H9 (cell line): Measurements from ENCODE around the gene CHML. TPM values are rescaled to one million over a fixed set of nuclear protein-coding genes. Genes with fewer than 3 reads are reported as not detected.

Experiments used
- DNase-seq: peaks from one replicate; pipeline ENCODE4 v3.0.0-alpha.2; 2017
- H2AFZ ChIP-seq: one replicate; pipeline ENCODE4 v1.6.1; 2013; ENCODE audit warnings: mild to moderate bottlenecking, low read length, control low read depth, moderate library complexity
- H2AK5ac ChIP-seq: 2 replicates; pipeline ENCODE4 v1.6.1; 2013; ENCODE audit warnings: low read length, control low read depth, mixed read lengths; ENCODE audit not compliant: insufficient read length
- H2BK120ac ChIP-seq: one replicate; pipeline ENCODE4 v1.6.1; 2013; ENCODE audit warnings: low read depth, mild to moderate bottlenecking, low read length, control low read depth, inconsistent platforms; ENCODE audit not compliant: poor library complexity, severe bottlenecking
- H2BK12ac ChIP-seq: 2 replicates; pipeline ENCODE4 v1.6.1; 2013; ENCODE audit warnings: low read length, control low read depth, mixed read lengths, low read depth; ENCODE audit not compliant: insufficient read length
- H2BK15ac ChIP-seq: 2 replicates; pipeline ENCODE4 v1.6.1; 2013; ENCODE audit warnings: low read depth, low read length, control low read depth
- H2BK20ac ChIP-seq: one replicate; pipeline ENCODE4 v1.6.1; 2013; ENCODE audit warnings: low read depth, mild to moderate bottlenecking, low read length, control low read depth, inconsistent platforms; ENCODE audit not compliant: poor library complexity, severe bottlenecking
- H2BK5ac ChIP-seq: 2 replicates; pipeline ENCODE4 v1.6.1; 2013; ENCODE audit warnings: low read length, control low read depth, mixed read lengths; ENCODE audit not compliant: insufficient read length
- H3K14ac ChIP-seq: 2 replicates; pipeline ENCODE4 v1.6.1; 2013; ENCODE audit warnings: low read length, control low read depth; ENCODE audit not compliant: insufficient read depth
- H3K18ac ChIP-seq: 2 replicates; pipeline ENCODE4 v1.6.1; 2013; ENCODE audit warnings: low read depth, mild to moderate bottlenecking, mixed read lengths, low read length, control low read depth; ENCODE audit not compliant: insufficient read length
- H3K23ac ChIP-seq: 2 replicates; pipeline ENCODE4 v1.6.1; 2013; ENCODE audit warnings: low read length, control low read depth, mixed read lengths, low read depth; ENCODE audit not compliant: insufficient read length
- H3K23me2 ChIP-seq: 2 replicates; pipeline ENCODE4 v1.6.1; 2013; ENCODE audit warnings: low read depth, mild to moderate bottlenecking, mixed read lengths, low read length, control low read depth; ENCODE audit not compliant: insufficient read length, poor library complexity, severe bottlenecking
- H3K27ac ChIP-seq: 2 replicates; pipeline ENCODE4 v1.5.1; 2013; ENCODE audit warnings: low read length, control low read depth, mixed read lengths, low read depth; ENCODE audit not compliant: insufficient read length
- H3K27me3 ChIP-seq: 2 replicates; pipeline ENCODE4 v1.6.1; 2013; ENCODE audit warnings: low read length, control low read depth, inconsistent platforms; ENCODE audit not compliant: insufficient read depth
- H3K4ac ChIP-seq: 2 replicates; pipeline ENCODE4 v1.6.1; 2013; ENCODE audit warnings: low read depth, mild to moderate bottlenecking, control low read depth, inconsistent platforms, low read length, moderate library complexity
- H3K4me1 ChIP-seq: 2 replicates; pipeline ENCODE4 v1.6.1; 2013; ENCODE audit warnings: low read length, control low read depth, inconsistent platforms; ENCODE audit not compliant: insufficient read depth
- H3K4me2 ChIP-seq: 2 replicates; pipeline ENCODE4 v1.6.1; 2013; ENCODE audit warnings: low read length, control low read depth, mixed read lengths; ENCODE audit not compliant: insufficient read length, insufficient read depth
- H3K56ac ChIP-seq: 2 replicates; pipeline ENCODE4 v1.6.1; 2013; ENCODE audit warnings: low read depth, mild to moderate bottlenecking, mixed read lengths, low read length, control low read depth; ENCODE audit not compliant: insufficient read length
- H3K79me1 ChIP-seq: 2 replicates; pipeline ENCODE4 v1.6.1; 2013; ENCODE audit warnings: low read depth, mild to moderate bottlenecking, moderate library complexity, low read length, control low read depth, inconsistent platforms; ENCODE audit not compliant: insufficient read depth, poor library complexity, severe bottlenecking
- H3K79me2 ChIP-seq: 2 replicates; pipeline ENCODE4 v1.6.1; 2013; ENCODE audit warnings: low read length, control low read depth, inconsistent platforms; ENCODE audit not compliant: insufficient read depth
- H3K9ac ChIP-seq: 2 replicates; pipeline ENCODE4 v1.6.1; 2013; ENCODE audit warnings: low read length, control low read depth, mixed read lengths; ENCODE audit not compliant: insufficient read length; ENCODE audit errors: extremely low read depth
- H3K9me3 ChIP-seq: one replicate; pipeline ENCODE4 v1.6.1; 2013; ENCODE audit warnings: low read depth, low read length, inconsistent platforms; ENCODE audit not compliant: control insufficient read depth
- H3T11ph ChIP-seq: one replicate; pipeline ENCODE4 v1.6.1; 2013; ENCODE audit warnings: mild to moderate bottlenecking, low read length, control low read depth, inconsistent platforms
- H4K20me1 ChIP-seq: one replicate; pipeline ENCODE4 v1.6.1; 2013; ENCODE audit not compliant: control insufficient read depth, insufficient read length, insufficient read depth
- H4K5ac ChIP-seq: 2 replicates; pipeline ENCODE4 v1.6.1; 2013; ENCODE audit warnings: low read depth, mild to moderate bottlenecking, mixed read lengths, low read length, control low read depth; ENCODE audit not compliant: insufficient read length
- H4K8ac ChIP-seq: replicated peaks from 2 replicates; pipeline ENCODE4 v1.6.1; 2013; ENCODE audit warnings: low read length, control low read depth, mixed read lengths, low read depth; ENCODE audit not compliant: insufficient read length
- H4K91ac ChIP-seq: 2 replicates; pipeline ENCODE4 v1.6.1; 2013; ENCODE audit warnings: low read depth, mild to moderate bottlenecking, moderate library complexity, mixed read lengths, low read length, control low read depth; ENCODE audit not compliant: insufficient read length
- H3K27ac Mint-ChIP-seq, 3 experiments: 2 replicates in 2 of 3; 3 replicates in 1 of 3; pipeline ENCODE4 v1.8.0; 2020 to 2021; ENCODE audit warnings: mixed read lengths in 3 of 3, mild to moderate bottlenecking in 1 of 3, moderate library complexity in 1 of 3
- H3K27me3 Mint-ChIP-seq: 2 replicates; pipeline ENCODE4 v1.8.0; 2021; ENCODE audit warnings: low read depth, mild to moderate bottlenecking, moderate library complexity, mixed read lengths
- H3K36me3 Mint-ChIP-seq, 3 experiments: 2 replicates in 2 of 3; 3 replicates in 1 of 3; pipeline ENCODE4 v1.8.0; 2020 to 2021; ENCODE audit warnings: low read depth in 3 of 3, mixed read lengths in 3 of 3; ENCODE audit not compliant: insufficient read depth in 1 of 3
- H3K4me1 Mint-ChIP-seq, 2 experiments: 2 replicates each; pipeline ENCODE4 v1.8.0; 2020; ENCODE audit warnings: mixed read lengths in 2 of 2
- H3K4me3 Mint-ChIP-seq, 2 experiments: 2 replicates in 1 of 2; 3 replicates in 1 of 2; pipeline ENCODE4 v1.8.0; 2020 to 2021; ENCODE audit warnings: mild to moderate bottlenecking in 2 of 2, mixed read lengths in 2 of 2, moderate library complexity in 1 of 2
- H3K9me3 Mint-ChIP-seq, 2 experiments: 2 replicates in 1 of 2; 3 replicates in 1 of 2; pipeline ENCODE4 v1.8.0; 2020; ENCODE audit warnings: mild to moderate bottlenecking in 2 of 2, mixed read lengths in 2 of 2, moderate library complexity in 1 of 2
- CTCF ChIP-seq: fragments of 200-600 bp; sonication (generic); conservative IDR thresholded peaks from 3 replicates; pipeline ENCODE4 v1.8.0; 2021; ENCODE audit warnings: antibody characterized with exemption, mild to moderate bottlenecking
- WGBS: extraction: QIAGEN DNeasy Blood & Tissue Kit; methylation state at CpG from one replicate; pipeline ENCODE4 v1.1.7; 2013; ENCODE audit warnings: missing lambda C conversion rate, low lambda C conversion rate, mixed read lengths; ENCODE audit not compliant: insufficient read length; ENCODE audit errors: extremely low coverage; 5-methylcytosine and 5-hydroxymethylcytosine counted together
- total RNA-seq: library from RNA; stranded (reverse); gene quantifications from 2 replicates; pipeline ENCODE4 v1.2.1, GENCODE V29; 2021

The CHML gene
- total RNA-seq, 1 experiment from 2014 or later, result 45.7 TPM

GRCh38 chr1:241593186-241593585 lies 47.0 kb downstream of the CHML start:
- Histone ChIP-seq H3K27me3 (no peaks in the 10 kb centered on the region), H3K4me1 (no peaks in the 10 kb centered on the region), H3K23ac (no peak overlapping the region), H4K8ac (no peak overlapping the region), H3K79me1 (no peaks in the 10 kb centered on the region), H2AFZ (no peak overlapping the region), H3K27ac (no peak overlapping the region), H3K4ac (no peak overlapping the region), H3K14ac (no peak overlapping the region), H3K9ac (no peak overlapping the region), H2BK12ac (no peak overlapping the region), H3K9me3 (no peaks in the 10 kb centered on the region), H2BK20ac (no peak overlapping the region), H3K23me2 (no peaks in the 10 kb centered on the region), H3K56ac (no peak overlapping the region), H3T11ph (no peak overlapping the region), H3K18ac (no peak overlapping the region), H3K4me2 (no peak overlapping the region), H2BK120ac (no peak overlapping the region), H2AK5ac (no peak overlapping the region), H4K20me1 (no peaks in the 10 kb centered on the region), H2BK5ac (no peak overlapping the region), H4K5ac (no peak overlapping the region), H3K79me2 (no peaks in the 10 kb centered on the region), H4K91ac (no peak overlapping the region), H2BK15ac (no peak overlapping the region)
- H3K36me3 Mint-ChIP-seq, result no peaks in the 10 kb centered on the region; a peak in 1 of 7 replicates
- WGBS, result no CpG with 5 or more reads among the region's 1 CpG
- H3K4me1 Mint-ChIP-seq, result peaks cover 0 to 5% of the 10 kb centered on the region in 2 experiments; a peak in 3 of 4 replicates
- H3K4me3 Mint-ChIP-seq, result no peak overlapping the region
- no peaks in the 10 kb centered on the region for H3K27me3 Mint-ChIP-seq
- TF ChIP-seq CTCF, result no peak
- no peak overlapping the region for H3K27ac Mint-ChIP-seq
- no peak for DNase-seq
- no peaks in the 10 kb centered on the region for H3K9me3 Mint-ChIP-seq
